ENCODE measurements around the gene KMT5B. TPM values are rescaled to one million over a fixed set of nuclear protein-coding genes. Genes with fewer than 3 reads are reported as not detected.
A peak's percentile ranks its signal among the peaks of the same experiment; 100 is the strongest.

Gene KMT5B
- total RNA-seq, 1 experiment from 2014 or later, result 17.5 TPM

DNA sequence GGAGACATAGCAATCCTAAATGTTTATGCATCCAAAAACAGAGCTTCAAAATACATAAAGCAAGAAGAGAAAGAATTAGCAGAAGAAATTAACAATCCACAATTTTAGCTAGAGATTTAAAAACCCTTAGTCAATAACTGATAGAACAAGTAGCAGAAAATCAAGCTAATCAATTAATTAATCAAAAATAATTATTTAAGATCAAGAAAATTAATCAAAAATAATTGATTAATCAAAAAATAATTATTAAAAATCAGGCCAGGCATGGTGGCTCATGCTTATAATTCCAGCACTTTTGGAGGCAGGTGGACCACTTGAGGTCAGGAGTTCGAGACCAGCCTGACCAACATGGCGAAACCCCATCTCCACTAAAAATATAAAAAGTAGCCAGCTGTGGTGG lies 29.5 kb upstream of the KMT5B start:
- no peaks in the 10 kb centered on the region for H3K27me3 ChIP-seq (ENCODE audit: control insufficient read depth, insufficient read depth, low read length)
- DNase-seq, result no peak
- no peaks in the 10 kb centered on the region for H3K36me3 ChIP-seq (replicated peaks; ENCODE audit: control insufficient read depth, insufficient read depth, low read length)
- H3K4me3 ChIP-seq (ENCODE audit: insufficient read depth, low read depth, low read length), result no peak overlapping the region

DNA sequence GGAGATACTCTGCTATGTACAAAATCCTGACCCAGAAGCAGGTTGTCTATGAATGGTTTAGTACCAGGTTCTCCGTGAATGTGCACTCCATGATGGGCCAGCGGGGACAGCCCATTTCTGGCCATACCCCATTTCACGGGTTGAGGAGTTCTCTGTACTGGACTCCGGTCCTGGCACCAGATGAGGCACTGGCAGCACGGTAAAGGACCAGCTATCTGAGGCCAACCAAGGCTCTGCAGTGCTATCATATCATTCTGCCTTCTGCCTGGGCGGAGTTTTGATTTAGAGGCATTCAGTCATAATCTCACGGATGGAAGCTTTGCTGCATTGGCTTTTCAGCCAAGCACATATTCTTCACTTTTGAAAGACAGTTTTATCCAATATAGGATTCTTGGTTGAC lies 18.5 kb upstream of the KMT5B start:
- H3K36me3 ChIP-seq (replicated peaks; ENCODE audit: control insufficient read depth, insufficient read depth, low read length), result no peaks in the 10 kb centered on the region
- no peak for DNase-seq
- no peaks in the 10 kb centered on the region for H3K27me3 ChIP-seq (ENCODE audit: control insufficient read depth, insufficient read depth, low read length)
- H3K4me3 ChIP-seq (ENCODE audit: insufficient read depth, low read depth, low read length), result no peak overlapping the region

DNA sequence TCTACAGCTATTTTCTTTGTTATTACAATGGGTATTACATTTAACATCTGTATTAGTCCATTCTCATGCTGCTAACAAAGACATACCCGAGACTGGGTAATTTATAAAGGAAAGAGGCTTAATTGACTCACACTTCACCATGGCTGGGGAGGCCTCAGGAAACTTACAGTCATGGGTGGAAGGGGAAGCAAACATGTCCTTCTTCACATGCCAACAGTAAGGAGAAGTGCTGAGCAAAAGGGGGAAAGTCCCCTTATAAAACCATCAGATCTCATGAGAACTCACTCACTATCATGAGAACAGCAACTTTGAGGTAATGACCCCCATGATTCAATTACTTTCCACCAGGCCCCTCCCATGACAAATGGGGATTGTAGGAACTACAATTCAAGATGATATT lies 16.5 kb upstream of the KMT5B start:
- Histone ChIP-seq H3K27me3 (ENCODE audit: control insufficient read depth, insufficient read depth, low read length) (no peaks in the 10 kb centered on the region), H3K36me3 (replicated peaks; ENCODE audit: control insufficient read depth, insufficient read depth, low read length) (no peaks in the 10 kb centered on the region), H3K4me3 (ENCODE audit: insufficient read depth, low read depth, low read length) (no peak overlapping the region)
- DNase-seq, result no peak

DNA sequence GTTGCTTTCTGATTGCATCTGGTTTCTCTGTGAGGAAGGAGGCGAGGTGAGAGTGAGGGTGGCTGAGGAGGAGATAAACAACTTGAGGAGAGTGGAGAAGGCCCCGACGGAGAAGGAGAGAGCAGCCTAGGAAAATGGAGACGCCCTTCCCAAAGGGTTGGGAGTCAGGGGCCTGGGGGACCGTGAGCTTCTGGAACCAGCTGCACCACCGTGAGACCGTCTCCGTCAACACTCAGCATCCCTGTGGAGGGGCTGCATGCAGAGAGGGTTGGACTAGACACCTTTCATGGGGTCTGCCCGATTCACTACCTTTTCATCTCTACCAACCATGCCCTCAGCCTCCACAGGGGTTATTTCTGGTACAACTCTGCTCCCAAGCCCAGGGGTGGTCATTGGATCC lies 13.3 kb upstream of the KMT5B start:
- DNase-seq, result peak; percentile 8
- no peaks in the 10 kb centered on the region for H3K27me3 ChIP-seq (ENCODE audit: control insufficient read depth, insufficient read depth, low read length)
- H3K36me3 ChIP-seq (replicated peaks; ENCODE audit: control insufficient read depth, insufficient read depth, low read length), result no peaks in the 10 kb centered on the region
- H3K4me3 ChIP-seq (ENCODE audit: insufficient read depth, low read depth, low read length), result no peak overlapping the region

DNA sequence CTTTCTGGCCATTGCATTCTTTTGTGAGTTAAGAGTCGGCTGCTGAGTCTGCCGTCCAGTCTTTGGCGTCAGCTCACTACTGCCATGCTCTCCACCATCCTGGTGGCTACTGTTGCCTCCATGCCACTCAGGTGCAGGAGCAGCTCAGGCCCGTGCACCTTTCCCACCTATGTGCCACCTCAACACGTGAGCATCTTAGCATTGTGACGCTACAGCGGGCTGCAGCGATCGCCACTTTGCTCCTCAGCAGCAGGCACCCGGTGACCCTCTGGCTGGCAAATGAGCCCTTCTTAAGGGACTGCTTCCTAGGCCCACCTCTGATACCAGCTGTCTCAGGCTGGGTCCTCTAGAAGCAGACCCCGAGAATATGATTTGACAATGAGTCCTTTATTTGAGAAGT lies 11.5 kb upstream of the KMT5B start:
- no peak overlapping the region for H3K4me3 ChIP-seq (ENCODE audit: insufficient read depth, low read depth, low read length)
- no peaks in the 10 kb centered on the region for H3K27me3 ChIP-seq (ENCODE audit: control insufficient read depth, insufficient read depth, low read length)
- peak; percentile 13 for DNase-seq
- no peaks in the 10 kb centered on the region for H3K36me3 ChIP-seq (replicated peaks; ENCODE audit: control insufficient read depth, insufficient read depth, low read length)

DNA sequence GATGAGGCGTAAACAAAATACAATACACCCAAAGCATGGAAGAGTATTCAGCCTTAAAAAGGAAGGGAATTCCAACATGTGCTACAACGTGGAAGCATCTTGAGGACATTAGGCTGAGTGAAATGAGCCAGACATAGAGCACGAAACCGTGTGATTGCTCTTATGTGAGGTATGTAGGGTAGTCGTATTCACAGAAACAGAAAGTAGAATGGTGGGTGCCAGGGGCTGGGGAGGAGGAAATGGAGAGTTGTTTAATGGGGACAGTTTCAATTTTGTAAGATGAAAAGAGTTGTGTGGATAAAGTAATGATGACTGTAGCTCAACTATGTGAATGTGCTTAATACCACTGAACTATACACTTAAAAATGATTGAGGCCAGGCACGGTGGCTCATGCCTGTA lies 10.2 kb upstream of the KMT5B start:
- no peak for DNase-seq
- Histone ChIP-seq H3K4me3 (ENCODE audit: insufficient read depth, low read depth, low read length) (no peak overlapping the region), H3K27me3 (ENCODE audit: control insufficient read depth, insufficient read depth, low read length) (no peaks in the 10 kb centered on the region), H3K36me3 (replicated peaks; ENCODE audit: control insufficient read depth, insufficient read depth, low read length) (no peaks in the 10 kb centered on the region)

DNA sequence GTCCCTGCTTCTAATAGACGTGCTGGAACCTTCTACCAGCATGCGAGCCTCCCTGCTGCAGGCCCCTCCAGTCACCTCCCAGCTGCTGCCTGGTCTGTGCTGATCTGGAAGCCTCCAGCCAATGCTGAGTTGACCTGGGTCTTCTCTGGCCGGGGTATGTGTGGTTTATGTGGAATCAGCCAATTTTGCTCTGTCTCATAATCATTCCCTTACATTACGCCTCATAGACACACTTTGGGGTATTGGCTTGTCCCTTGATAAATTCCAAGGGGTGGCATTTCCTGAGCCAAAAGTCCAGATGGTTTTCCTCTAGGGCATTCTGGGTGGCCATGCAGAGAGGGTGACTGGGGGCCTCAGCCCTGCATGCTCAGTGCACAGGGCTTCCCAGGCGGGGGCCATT lies 8.3 kb upstream of the KMT5B start:
- no peaks in the 10 kb centered on the region for H3K36me3 ChIP-seq (replicated peaks; ENCODE audit: control insufficient read depth, insufficient read depth, low read length)
- H3K27me3 ChIP-seq (ENCODE audit: control insufficient read depth, insufficient read depth, low read length), result no peaks in the 10 kb centered on the region
- H3K4me3 ChIP-seq (ENCODE audit: insufficient read depth, low read depth, low read length), result no peak overlapping the region
- peak; percentile 15 for DNase-seq

DNA sequence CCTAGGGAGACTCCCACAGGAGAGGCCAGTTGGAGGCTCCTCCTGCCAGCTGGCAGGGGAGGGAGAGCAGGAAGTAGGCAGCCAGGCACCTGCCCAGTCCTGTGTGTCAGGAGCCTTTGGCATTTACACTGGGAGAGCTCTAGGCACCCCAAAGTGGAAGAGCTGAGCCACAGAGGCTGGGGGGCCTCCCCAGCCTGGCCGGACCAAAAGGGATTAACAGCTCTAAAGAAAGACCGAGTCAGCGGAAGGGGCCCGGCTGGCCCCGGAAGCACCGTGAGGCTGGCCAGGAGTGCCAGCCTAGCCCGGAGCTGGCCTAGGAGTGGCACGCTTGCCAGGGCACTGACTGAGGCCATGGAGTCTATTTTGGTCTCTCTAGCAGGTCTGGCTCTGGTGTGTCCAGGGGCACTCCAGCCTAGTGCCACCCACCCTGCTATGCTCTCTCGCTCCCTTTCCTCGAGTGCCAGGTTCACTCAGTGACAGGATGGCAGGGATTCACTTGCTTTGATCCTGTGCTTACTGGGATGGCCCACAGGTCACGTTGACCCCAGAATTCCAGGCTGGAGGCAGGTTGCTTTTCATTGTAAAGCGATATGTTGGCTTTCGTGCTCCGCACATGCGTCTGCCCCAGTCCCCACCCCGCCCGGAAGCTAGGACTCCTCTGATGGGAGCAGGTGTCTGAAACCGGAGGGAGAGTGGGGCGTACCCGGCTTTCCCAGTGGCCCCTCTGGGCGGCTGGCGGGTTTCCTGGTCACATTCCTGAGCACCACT lies 3.3 kb upstream of the KMT5B start:
- H3K27me3 ChIP-seq (ENCODE audit: control insufficient read depth, insufficient read depth, low read length), result peaks cover 11% of the 10 kb centered on the region
- no peaks in the 10 kb centered on the region for H3K36me3 ChIP-seq (replicated peaks; ENCODE audit: control insufficient read depth, insufficient read depth, low read length)
- DNase-seq, result peak; percentile 41
- H3K4me3 ChIP-seq (ENCODE audit: insufficient read depth, low read depth, low read length), result no peak overlapping the region

DNA sequence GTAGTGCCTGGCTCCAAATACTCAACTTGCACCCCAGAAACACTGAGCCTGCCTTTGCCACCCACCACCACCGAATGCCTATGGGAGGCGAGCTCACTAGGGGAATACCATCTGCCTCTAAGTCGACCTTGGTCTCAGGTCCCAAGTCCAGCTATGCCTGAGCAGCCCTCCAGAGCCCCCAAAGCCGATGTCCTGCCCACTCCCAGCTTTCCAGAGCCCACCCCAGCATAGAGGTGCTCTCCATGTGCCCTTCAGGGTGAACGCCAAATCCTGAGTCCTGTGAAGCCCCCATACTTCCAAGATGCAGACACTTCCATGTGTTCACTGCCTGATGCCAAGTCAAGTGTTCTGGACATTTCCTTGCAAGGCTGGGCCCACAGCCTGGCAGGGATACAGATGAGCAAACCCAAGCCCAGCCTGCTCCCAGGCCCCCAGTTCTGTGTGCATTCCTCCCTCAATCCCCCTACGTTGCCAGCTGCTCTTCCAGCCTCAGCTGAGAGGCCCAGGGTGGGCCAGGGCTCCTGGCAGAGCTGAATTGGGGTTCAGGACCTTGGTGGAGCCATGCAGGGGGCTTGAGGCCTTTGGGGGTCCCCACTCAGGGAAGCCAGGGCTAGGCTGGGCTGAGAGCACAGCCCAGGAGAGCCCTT lies 2.6 kb upstream of the KMT5B start:
- Histone ChIP-seq H3K4me3 (ENCODE audit: insufficient read depth, low read depth, low read length) (no peak overlapping the region), H3K36me3 (replicated peaks; ENCODE audit: control insufficient read depth, insufficient read depth, low read length) (no peaks in the 10 kb centered on the region), H3K27me3 (ENCODE audit: control insufficient read depth, insufficient read depth, low read length) (peaks cover 11% of the 10 kb centered on the region)
- peak; percentile 14 for DNase-seq

DNA sequence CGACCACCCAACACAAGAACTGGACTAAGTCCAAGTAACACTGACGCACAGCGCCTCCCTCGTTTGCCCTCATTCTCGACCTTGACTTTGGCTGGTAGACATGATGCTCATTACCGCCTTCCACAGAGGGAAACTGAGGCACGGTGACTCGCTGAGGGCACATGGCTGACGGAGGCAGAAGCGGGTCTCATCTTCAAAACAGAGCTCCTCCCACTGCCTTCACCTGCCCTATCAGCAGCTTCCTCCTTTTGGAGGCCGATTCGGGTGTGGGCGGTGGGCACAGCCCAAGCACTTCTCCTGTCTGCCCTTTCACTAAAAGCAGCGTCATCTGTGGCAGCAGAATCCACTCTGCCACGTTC lies 2.0 kb upstream of the KMT5B start:
- DNase-seq, result peak; percentile 48
- no peaks in the 10 kb centered on the region for H3K36me3 ChIP-seq (replicated peaks; ENCODE audit: control insufficient read depth, insufficient read depth, low read length)
- peaks cover 11% of the 10 kb centered on the region for H3K27me3 ChIP-seq (ENCODE audit: control insufficient read depth, insufficient read depth, low read length)
- no peak overlapping the region for H3K4me3 ChIP-seq (ENCODE audit: insufficient read depth, low read depth, low read length)

DNA sequence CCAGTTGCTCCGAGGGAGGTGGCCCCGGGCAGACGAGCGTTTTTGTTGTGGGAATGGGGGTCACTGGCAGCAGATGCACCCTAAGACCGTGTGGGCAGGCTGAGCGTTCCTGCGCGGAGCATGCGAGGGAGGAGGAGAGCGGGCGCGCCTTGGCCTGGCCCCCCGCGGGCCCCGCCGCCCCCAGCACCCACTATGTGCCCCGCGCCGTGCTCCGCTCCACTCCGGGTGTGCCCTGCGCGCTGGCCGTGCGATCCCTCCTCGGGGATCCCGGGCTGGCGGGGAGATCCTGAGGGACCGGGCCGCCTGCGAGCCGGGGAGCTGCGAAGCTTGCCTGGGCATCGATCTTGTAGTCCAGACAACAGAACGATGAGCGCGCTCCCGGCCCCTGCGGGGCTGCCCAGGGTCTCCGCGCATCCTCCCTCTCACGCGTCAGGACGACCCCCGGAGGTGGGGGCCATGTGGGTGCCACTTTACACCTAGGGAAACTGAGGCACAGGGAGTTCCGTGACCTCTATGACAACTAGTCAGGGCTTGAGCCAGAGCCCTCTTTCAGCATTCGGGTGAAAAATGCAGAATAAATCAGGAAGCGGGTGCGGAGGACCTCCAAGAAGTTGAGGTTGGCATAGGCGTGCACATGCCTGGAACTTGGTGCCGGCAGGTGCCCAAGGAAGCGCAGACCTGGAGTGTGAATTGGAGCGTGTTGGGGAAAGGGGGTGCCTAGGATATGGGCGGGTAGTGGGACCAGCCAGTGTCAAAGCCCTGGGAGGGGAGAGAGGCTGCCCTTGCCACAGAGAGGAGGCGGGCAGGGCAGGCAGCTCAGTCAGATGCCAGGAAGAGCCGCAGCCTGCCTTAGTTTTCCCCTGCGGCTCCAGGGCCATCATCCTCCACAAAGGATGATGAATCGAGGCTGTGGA lies 1.3 kb upstream of the KMT5B start:
- H3K27me3 ChIP-seq (ENCODE audit: control insufficient read depth, insufficient read depth, low read length), result peaks cover 11% of the 10 kb centered on the region
- peak; percentile 69 for DNase-seq

DNA sequence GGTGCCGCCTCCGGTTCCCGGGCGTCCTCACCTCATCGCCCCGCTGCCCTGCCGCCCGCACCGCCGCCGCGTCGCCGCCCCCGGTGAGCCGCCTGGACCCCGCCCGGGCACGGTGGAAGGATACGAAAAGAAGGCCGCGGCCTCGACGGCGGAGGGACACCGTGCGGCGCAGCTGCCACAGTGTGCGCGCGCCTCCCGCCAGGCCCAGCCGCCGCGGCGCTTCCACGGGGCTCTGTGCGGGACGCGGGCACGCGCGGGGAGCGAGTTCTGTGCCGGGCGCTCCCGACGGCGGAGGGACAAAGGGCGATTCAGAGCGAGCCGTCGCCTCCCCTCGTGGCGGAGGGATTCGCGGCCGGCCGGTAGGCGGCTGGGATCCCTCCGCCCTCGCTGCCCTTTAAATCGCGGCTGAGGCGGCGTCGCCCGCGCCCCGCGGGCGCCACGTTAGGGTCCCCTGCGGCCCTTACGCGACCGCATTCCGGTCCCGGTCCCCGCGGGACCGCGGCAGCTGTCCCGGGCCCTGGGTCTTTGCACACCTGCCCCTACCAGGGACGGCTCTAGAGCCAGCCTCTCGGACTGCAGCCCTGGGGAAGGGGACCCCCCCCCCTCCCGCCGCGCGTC lies 568 bp upstream of the KMT5B start:
- H3K27me3 ChIP-seq (ENCODE audit: control insufficient read depth, insufficient read depth, low read length), result peaks cover 11% of the 10 kb centered on the region
- DNase-seq, result peak; percentile 93
- no peaks in the 10 kb centered on the region for H3K36me3 ChIP-seq (replicated peaks; ENCODE audit: control insufficient read depth, insufficient read depth, low read length)
- peak overlapping the region; percentile 76 for H3K4me3 ChIP-seq (ENCODE audit: insufficient read depth, low read depth, low read length)

More for the DNA sequence above, 1.3 kb upstream of the KMT5B start:
- Histone ChIP-seq H3K36me3 (replicated peaks; ENCODE audit: control insufficient read depth, insufficient read depth, low read length) (no peaks in the 10 kb centered on the region), H3K4me3 (ENCODE audit: insufficient read depth, low read depth, low read length) (peak overlapping the region; percentile 76)

DNA sequence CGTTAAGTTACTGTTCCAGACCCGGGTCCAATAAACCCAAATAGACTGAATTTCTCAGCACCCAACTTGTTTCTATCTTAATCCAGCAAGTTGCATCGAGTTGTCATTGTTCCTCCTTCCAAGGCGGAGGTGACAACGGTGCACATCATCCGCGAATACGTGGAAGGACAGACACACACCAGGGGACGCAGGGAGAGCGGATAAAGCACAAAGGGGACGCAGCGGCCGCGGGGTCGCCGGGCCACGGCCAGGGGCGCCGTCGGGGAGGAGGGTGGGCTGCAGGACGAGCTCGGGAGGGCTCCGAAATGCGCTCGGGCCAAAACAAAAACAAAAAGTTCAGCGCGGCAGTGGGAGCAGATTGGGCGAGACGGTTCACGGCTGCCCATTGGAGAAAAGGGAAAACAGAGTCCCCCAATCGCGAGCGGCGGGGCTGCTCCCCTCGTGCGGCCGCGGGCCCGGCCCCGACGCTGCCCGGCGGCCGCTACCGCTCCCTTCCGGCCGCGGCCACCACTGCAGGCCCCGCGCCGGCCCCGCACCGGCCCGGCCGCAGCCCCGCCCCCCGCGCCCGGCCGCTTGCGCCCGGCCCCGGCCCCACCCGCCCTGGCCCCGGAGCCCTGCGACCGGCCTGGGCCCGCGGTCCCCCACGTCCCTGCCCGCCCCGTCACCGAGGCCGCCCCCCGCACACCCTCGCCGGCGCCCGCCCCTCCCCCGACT lies 518 bp downstream of the KMT5B start:
- Histone ChIP-seq H3K4me3 (ENCODE audit: insufficient read depth, low read depth, low read length) (peak overlapping the region; percentile 80), H3K27me3 (ENCODE audit: control insufficient read depth, insufficient read depth, low read length) (peaks cover 11% of the 10 kb centered on the region), H3K36me3 (replicated peaks; ENCODE audit: control insufficient read depth, insufficient read depth, low read length) (no peaks in the 10 kb centered on the region)
- DNase-seq, result peak; percentile 93

DNA sequence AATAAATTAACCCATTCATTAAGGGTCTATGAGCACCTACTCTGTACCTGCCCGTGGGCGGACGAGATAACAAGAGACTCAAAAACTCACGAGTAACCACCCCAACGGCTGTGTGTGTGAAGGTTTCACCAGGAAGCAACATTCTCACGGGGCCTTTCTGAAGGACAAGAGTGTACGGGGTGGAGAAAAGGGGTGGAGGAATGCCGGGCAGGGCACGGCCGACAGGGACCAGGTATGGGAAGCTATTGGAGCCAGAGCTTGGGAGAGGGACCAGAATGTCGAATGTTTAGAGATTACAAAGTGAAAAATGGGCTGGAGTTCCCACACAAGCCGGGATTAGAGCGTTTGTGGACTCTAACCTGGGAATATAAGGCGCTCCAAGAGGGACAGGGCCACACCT lies 1.6 kb downstream of the KMT5B start:
- Histone ChIP-seq H3K27me3 (ENCODE audit: control insufficient read depth, insufficient read depth, low read length) (peaks cover 11% of the 10 kb centered on the region), H3K4me3 (ENCODE audit: insufficient read depth, low read depth, low read length) (0 out of 2 replicates have a peak overlapping the region, but pooled peaks have one; percentile 6)

More for the DNA sequence above, 1.6 kb downstream of the KMT5B start:
- no peaks in the 10 kb centered on the region for H3K36me3 ChIP-seq (replicated peaks; ENCODE audit: control insufficient read depth, insufficient read depth, low read length)
- DNase-seq, result no peak

Data from H7 (cell line).